ENCODE results near the gene PGLYRP4.

- TF ChIP-seq ZNF565 (CRISPR knock-in tag; conservative IDR thresholded peaks at IDR 0.05; ENCODE audit: low read depth) (no peak), ARNTL (CRISPR knock-in tag; IDR thresholded peaks at IDR 0.05; ENCODE audit: borderline replicate concordance, low read depth) (no peak), ZNF70 (CRISPR knock-in tag; IDR thresholded peaks at IDR 0.05) (no peak), CSRNP3 (CRISPR knock-in tag; IDR thresholded peaks at IDR 0.05) (no peak), ESRRG (CRISPR knock-in tag; IDR thresholded peaks at IDR 0.05) (no peak), PPARA (CRISPR knock-in tag; IDR thresholded peaks at IDR 0.05; ENCODE audit: borderline replicate concordance) (no peak), RARB (CRISPR knock-in tag; IDR thresholded peaks at IDR 0.05) (no peak)
- TF ChIP-seq, protein P1, sequence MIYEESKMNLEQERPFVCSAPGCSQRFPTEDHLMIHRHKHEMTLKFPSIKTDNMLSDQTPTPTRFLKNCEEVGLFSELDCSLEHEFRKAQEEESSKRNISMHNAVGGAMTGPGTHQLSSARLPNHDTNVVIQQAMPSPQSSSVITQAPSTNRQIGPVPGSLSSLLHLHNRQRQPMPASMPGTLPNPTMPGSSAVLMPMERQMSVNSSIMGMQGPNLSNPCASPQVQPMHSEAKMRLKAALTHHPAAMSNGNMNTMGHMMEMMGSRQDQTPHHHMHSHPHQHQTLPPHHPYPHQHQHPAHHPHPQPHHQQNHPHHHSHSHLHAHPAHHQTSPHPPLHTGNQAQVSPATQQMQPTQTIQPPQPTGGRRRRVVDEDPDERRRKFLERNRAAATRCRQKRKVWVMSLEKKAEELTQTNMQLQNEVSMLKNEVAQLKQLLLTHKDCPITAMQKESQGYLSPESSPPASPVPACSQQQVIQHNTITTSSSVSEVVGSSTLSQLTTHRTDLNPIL (CRISPR knock-in tag; IDR thresholded peaks at IDR 0.05; ENCODE audit: low read depth), result no peak
- TF ChIP-seq, protein P2, sequence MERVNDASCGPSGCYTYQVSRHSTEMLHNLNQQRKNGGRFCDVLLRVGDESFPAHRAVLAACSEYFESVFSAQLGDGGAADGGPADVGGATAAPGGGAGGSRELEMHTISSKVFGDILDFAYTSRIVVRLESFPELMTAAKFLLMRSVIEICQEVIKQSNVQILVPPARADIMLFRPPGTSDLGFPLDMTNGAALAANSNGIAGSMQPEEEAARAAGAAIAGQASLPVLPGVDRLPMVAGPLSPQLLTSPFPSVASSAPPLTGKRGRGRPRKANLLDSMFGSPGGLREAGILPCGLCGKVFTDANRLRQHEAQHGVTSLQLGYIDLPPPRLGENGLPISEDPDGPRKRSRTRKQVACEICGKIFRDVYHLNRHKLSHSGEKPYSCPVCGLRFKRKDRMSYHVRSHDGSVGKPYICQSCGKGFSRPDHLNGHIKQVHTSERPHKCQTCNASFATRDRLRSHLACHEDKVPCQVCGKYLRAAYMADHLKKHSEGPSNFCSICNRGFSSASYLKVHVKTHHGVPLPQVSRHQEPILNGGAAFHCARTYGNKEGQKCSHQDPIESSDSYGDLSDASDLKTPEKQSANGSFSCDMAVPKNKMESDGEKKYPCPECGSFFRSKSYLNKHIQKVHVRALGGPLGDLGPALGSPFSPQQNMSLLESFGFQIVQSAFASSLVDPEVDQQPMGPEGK (CRISPR knock-in tag; IDR thresholded peaks at IDR 0.05; ENCODE audit: borderline replicate concordance), result no peak
Observed at GRCh38 chr1:153309441-153309840, 39.2 kb downstream of the PGLYRP4 start.

Data from SK-N-SH treated with all-trans-retinoic acid at 6 μM for 48 hours (cell line).